AG04449 (cell line): ENCODE results near the gene TNS3.

Source experiments
- CTCF ChIA-PET: fragments of 350-600 bp; formaldehyde crosslinking; extraction: SDS; loops from one replicate; lab custom pipeline; 2021; ENCODE audit warnings: antibody characterized with exemption; lab: Yijun Ruan, JAX
- POLR2A ChIA-PET: fragments of 400-600, 350-600 bp; formaldehyde crosslinking; extraction: SDS; loops from one replicate; lab custom pipeline; 2020; ENCODE audit warnings: antibody characterized with exemption, inconsistent platforms; lab: Yijun Ruan, JAX
- DNase-seq: peaks from one replicate; pipeline ENCODE4 v3.0.0-alpha.2; 2010; ENCODE audit warnings: low read depth, low spot score
- H3K4me3 ChIP-seq: 2 replicates; pipeline ENCODE4 v1.5.1; 2011; ENCODE audit warnings: low read depth, mild to moderate bottlenecking, control low read depth, low read length
- TF ChIP-seq, protein P1 (sequence below): IDR thresholded peaks from one replicate; pipeline ENCODE4 v1.5.1; 2011; ENCODE audit warnings: mild to moderate bottlenecking, moderate library complexity, low read length, control low read depth, inconsistent platforms; ENCODE audit not compliant: insufficient read depth; ENCODE audit errors: missing control alignments

TNS3 gene

DNA sequence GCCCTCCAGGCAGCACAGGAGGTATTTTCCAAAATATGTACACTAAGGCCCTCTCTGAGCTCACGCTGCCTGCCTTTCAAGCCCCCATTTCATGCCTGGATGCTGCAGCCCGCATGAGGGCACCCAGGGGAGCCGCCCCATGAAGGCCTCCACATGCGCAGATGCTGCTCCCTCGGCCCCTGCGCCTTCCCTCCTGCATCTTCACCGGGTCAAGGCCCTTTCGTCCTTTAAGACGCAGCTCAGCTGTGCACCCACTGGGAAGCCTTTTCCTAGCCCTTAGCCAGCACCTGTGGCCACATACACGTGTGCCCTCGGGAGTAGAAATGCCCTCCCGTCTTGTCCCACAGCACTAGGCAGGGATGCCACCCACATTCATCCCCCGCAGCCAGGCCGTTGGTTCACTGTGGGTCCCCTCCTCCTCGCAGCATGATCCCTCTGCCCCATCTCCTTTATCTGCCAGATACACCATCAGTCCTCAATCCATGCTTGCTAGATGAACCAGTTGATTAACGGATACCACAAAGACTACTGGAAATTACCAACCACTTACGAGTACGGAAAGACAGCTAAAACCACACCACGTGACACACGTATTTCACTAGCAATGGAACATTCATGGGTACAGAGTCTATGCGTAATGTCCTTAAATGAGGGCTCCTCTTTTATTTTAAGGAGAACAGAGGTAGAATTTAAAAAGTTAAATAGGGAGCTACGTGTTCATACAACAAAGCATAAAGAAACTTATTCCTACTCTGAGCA is 278.0 kb downstream of the TNS3 start:
- POLR2A ChIA-PET, result interaction anchor here (1.2 kb wide), 1 partner anchor 23 kb away, joined by 4 read pairs; no protein-coding TSS in a partner anchor
- CTCF ChIA-PET, result interaction anchor here (0.8 kb wide), 1 partner anchor 20 kb away, joined by 4 read pairs; no protein-coding TSS in a partner anchor

GRCh38 chr7:47303014-47303694 is 278.8 kb downstream of the TNS3 start:
- TF ChIP-seq, protein P1, sequence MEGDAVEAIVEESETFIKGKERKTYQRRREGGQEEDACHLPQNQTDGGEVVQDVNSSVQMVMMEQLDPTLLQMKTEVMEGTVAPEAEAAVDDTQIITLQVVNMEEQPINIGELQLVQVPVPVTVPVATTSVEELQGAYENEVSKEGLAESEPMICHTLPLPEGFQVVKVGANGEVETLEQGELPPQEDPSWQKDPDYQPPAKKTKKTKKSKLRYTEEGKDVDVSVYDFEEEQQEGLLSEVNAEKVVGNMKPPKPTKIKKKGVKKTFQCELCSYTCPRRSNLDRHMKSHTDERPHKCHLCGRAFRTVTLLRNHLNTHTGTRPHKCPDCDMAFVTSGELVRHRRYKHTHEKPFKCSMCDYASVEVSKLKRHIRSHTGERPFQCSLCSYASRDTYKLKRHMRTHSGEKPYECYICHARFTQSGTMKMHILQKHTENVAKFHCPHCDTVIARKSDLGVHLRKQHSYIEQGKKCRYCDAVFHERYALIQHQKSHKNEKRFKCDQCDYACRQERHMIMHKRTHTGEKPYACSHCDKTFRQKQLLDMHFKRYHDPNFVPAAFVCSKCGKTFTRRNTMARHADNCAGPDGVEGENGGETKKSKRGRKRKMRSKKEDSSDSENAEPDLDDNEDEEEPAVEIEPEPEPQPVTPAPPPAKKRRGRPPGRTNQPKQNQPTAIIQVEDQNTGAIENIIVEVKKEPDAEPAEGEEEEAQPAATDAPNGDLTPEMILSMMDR, result no peak
- ChIA-PET CTCF (no interaction called here), POLR2A (interaction anchor here (1.2 kb wide), 1 partner anchor 23 kb away, joined by 4 read pairs; no protein-coding TSS in a partner anchor)
- H3K4me3 ChIP-seq, result no peak overlapping the region
- no peak for DNase-seq

More for the DNA sequence above, 278.0 kb downstream of the TNS3 start:
- no peak overlapping the region for H3K4me3 ChIP-seq
- TF ChIP-seq, protein P1, result no peak
- DNase-seq, result no peak

DNA sequence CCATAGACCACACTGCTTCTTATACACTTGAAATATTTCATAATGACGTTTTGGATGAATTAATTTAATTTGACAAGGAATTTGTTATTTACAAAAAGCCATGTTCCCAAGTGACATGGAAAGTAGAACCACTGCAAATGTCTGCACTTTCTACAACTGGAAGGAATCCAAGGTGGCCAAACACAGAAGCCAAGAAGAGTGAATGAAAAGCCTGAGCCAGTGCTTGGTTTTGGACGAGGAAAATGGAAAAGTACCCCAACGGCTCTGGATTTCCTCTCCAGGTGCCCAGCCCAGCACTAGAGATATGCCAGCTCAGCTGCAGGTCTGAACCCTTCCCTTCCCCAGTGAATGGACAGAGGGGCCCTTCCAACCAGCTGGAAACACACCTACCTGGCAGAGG is 279.4 kb downstream of the TNS3 start:
- DNase-seq, result no peak
- TF ChIP-seq, protein P1, result no peak
- POLR2A ChIA-PET, result no interaction called here
- no peak overlapping the region for H3K4me3 ChIP-seq
- CTCF ChIA-PET, result no interaction called here

DNA sequence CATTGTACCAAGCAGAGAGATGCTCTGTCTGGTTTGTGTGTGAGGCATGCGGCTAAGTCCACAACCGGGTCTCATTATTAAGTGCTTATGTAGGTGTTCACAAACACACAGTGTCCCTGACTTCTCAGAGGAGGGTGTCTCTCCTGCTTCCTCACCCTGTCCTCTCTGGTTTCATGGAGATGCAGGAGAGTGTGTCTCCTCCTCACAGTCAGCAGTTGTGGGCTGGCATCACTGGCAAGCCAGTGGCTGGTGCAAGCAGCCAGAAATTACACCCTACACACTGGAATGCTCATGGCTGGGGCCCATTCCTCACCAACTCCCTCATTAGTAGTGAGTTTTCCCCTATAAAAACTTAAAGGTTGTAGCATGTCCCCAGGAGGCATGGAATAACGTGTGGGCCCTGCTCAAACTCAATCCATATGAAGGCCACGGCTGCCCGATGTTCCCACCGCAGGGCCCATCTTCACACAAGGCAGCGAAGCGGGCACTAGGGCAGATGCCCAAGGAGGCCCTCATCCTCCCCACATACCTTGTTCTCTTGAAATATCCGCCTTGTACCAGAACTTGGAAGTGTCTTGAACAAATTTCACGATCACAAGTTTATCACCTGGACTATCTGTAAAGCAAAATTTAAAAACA is 280.1 kb downstream of the TNS3 start:
- CTCF ChIA-PET, result interaction anchor here (0.9 to 1.1 kb wide), 2 partner anchors 26 to 48 kb away, joined by 3 to 4 read pairs; no protein-coding TSS in a partner anchor
- POLR2A ChIA-PET, result no interaction called here
- TF ChIP-seq, protein P1, result no peak
- no peak for DNase-seq
- H3K4me3 ChIP-seq, result no peak overlapping the region

DNA sequence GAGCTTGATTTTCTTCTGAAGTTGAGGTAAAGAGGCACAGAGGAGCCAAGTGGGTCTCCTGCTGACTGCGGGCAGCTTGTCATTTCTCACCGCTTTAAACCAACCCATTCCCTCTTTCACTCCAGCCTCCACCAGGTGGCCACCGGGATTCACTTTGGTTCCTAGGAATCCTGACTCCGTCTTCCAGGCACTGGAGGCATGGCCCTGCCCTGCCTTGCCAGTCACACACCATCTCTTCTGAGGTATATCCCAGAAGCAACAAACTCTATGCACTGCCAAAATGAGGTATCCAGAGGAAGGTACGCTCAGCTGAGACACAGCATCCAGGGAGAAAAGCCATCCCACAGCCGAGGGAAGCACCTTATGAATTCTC is 280.8 kb downstream of the TNS3 start:
- ChIA-PET CTCF (interaction anchor here (0.9 to 1.7 kb wide), 6 partner anchors 25 to 518 kb away, joined by 3 to 10 read pairs (median 4); no protein-coding TSS in a partner anchor), POLR2A (no interaction called here)
- DNase-seq, result no peak
- TF ChIP-seq, protein P1, result no peak
- H3K4me3 ChIP-seq, result no peak overlapping the region
